Measurements from ENCODE around the gene HELZ2.

Gene HELZ2

GRCh38 chr20:63567386-63568169 lies 6.5 kb downstream of the HELZ2 start:
- peak overlapping the region; percentile 92 for H3K27ac Mint-ChIP-seq
- peaks cover 19 to 20% of the 10 kb centered on the region in 2 donors for H3K36me3 Mint-ChIP-seq
- ATAC-seq (replicated peaks), result peak; percentile 89 to 90
- no peaks in the 10 kb centered on the region for H3K27me3 Mint-ChIP-seq
- peak overlapping the region; percentile 75 to 78 for H3K4me3 Mint-ChIP-seq
- peak; percentile 66 for DNase-seq
- no peaks in the 10 kb centered on the region for H3K9me3 Mint-ChIP-seq
- peaks cover 27 to 32% of the 10 kb centered on the region in 2 donors for H3K4me1 Mint-ChIP-seq

- DNase-seq, result no peak
- peak overlapping the region; percentile 71 for H3K27ac Mint-ChIP-seq
- no peaks in the 10 kb centered on the region for H3K9me3 Mint-ChIP-seq
- no peaks in the 10 kb centered on the region for H3K27me3 Mint-ChIP-seq
- peaks cover 27 to 32% of the 10 kb centered on the region in 2 donors for H3K4me1 Mint-ChIP-seq
- H3K36me3 Mint-ChIP-seq, result peaks cover 19 to 20% of the 10 kb centered on the region in 2 donors
- peak overlapping the region; percentile 10 to 78 for H3K4me3 Mint-ChIP-seq
- ATAC-seq (replicated peaks), result peak; percentile 1 to 14
Measured at GRCh38 chr20:63567136-63567385, 7.0 kb downstream of the HELZ2 start.

GRCh38 chr20:63566395-63567135 lies 7.5 kb downstream of the HELZ2 start:
- H3K36me3 Mint-ChIP-seq, result peaks cover 22% of the 10 kb centered on the region in 2 donors
- H3K27me3 Mint-ChIP-seq, result no peaks in the 10 kb centered on the region
- no peak overlapping the region for H3K27ac Mint-ChIP-seq
- no peak overlapping the region for H3K4me3 Mint-ChIP-seq
- no peaks in the 10 kb centered on the region for H3K9me3 Mint-ChIP-seq
- DNase-seq, result no peak
- no peak for ATAC-seq (replicated peaks)
- H3K4me1 Mint-ChIP-seq, result peaks cover 27 to 32% of the 10 kb centered on the region in 2 donors

- Mint-ChIP-seq H3K27me3 (no peaks in the 10 kb centered on the region), H3K4me1 (peaks cover 27 to 32% of the 10 kb centered on the region in 2 donors)
Measured at GRCh38 chr20:63565699-63566335, 8.2 kb downstream of the HELZ2 start.

GRCh38 chr20:63565021-63565698 lies 8.9 kb downstream of the HELZ2 start:
- H3K36me3 Mint-ChIP-seq, result peaks cover 31 to 34% of the 10 kb centered on the region in 2 donors

More at GRCh38 chr20:63565699-63566335, 8.2 kb downstream of the HELZ2 start:
- H3K4me3 Mint-ChIP-seq, result no peak overlapping the region
- no peaks in the 10 kb centered on the region for H3K9me3 Mint-ChIP-seq
- peaks cover 26 to 29% of the 10 kb centered on the region in 2 donors for H3K36me3 Mint-ChIP-seq
- no peak for DNase-seq
- no peak for ATAC-seq (replicated peaks)
- no peak overlapping the region for H3K27ac Mint-ChIP-seq

GRCh38 chr20:63564036-63564810 lies 9.8 kb downstream of the HELZ2 start:
- H3K4me1 Mint-ChIP-seq, result peaks cover 25 to 29% of the 10 kb centered on the region in 2 donors
- H3K27ac Mint-ChIP-seq, result no peak overlapping the region
- H3K9me3 Mint-ChIP-seq, result no peaks in the 10 kb centered on the region
- peaks cover 34 to 37% of the 10 kb centered on the region in 2 donors for H3K36me3 Mint-ChIP-seq
- DNase-seq (no peak), ATAC-seq (replicated peaks) (no peak)
- H3K27me3 Mint-ChIP-seq, result no peaks in the 10 kb centered on the region
- no peak overlapping the region for H3K4me3 Mint-ChIP-seq

More at GRCh38 chr20:63565021-63565698, 8.9 kb downstream of the HELZ2 start:
- peaks cover 30 to 36% of the 10 kb centered on the region in 2 donors for H3K4me1 Mint-ChIP-seq
- no peaks in the 10 kb centered on the region for H3K27me3 Mint-ChIP-seq
- no peak overlapping the region for H3K4me3 Mint-ChIP-seq
- H3K9me3 Mint-ChIP-seq, result no peaks in the 10 kb centered on the region
- ATAC-seq (replicated peaks) (no peak), DNase-seq (no peak)
- H3K27ac Mint-ChIP-seq, result no peak overlapping the region

GRCh38 chr20:63563225-63563935 lies 10.7 kb downstream of the HELZ2 start:
- no peak for ATAC-seq (replicated peaks)
- Mint-ChIP-seq H3K27ac (no peak overlapping the region), H3K27me3 (no peaks in the 10 kb centered on the region), H3K4me3 (no peak overlapping the region), H3K9me3 (peaks cover 0 to 1% of the 10 kb centered on the region in 2 donors), H3K4me1 (peaks cover 21% of the 10 kb centered on the region in 2 donors), H3K36me3 (peaks cover 40 to 44% of the 10 kb centered on the region in 2 donors)
- DNase-seq, result no peak

- H3K27ac Mint-ChIP-seq, result no peak overlapping the region
- H3K27me3 Mint-ChIP-seq, result no peaks in the 10 kb centered on the region
- peaks cover 0 to 1% of the 10 kb centered on the region in 2 donors for H3K9me3 Mint-ChIP-seq
- no peak overlapping the region for H3K4me3 Mint-ChIP-seq
- DNase-seq (no peak), ATAC-seq (replicated peaks) (no peak)
- peaks cover 13% of the 10 kb centered on the region in 2 donors for H3K4me1 Mint-ChIP-seq
- peaks cover 40 to 44% of the 10 kb centered on the region in 2 donors for H3K36me3 Mint-ChIP-seq
Measured at GRCh38 chr20:63562461-63563224, 11.4 kb downstream of the HELZ2 start.

- Mint-ChIP-seq H3K27ac (no peak overlapping the region), H3K36me3 (peaks cover 36 to 43% of the 10 kb centered on the region in 2 donors), H3K4me1 (peaks cover 5 to 10% of the 10 kb centered on the region in 2 donors), H3K27me3 (no peaks in the 10 kb centered on the region), H3K9me3 (peaks cover 0 to 1% of the 10 kb centered on the region in 2 donors), H3K4me3 (no peak overlapping the region)
- ATAC-seq (replicated peaks) (no peak), DNase-seq (no peak)
Measured at GRCh38 chr20:63561624-63562396, 12.2 kb downstream of the HELZ2 start.

- Mint-ChIP-seq H3K4me1 (peaks cover 8 to 10% of the 10 kb centered on the region in 2 donors), H3K27me3 (no peaks in the 10 kb centered on the region), H3K4me3 (no peak overlapping the region), H3K36me3 (peaks cover 35 to 42% of the 10 kb centered on the region in 2 donors), H3K27ac (no peak overlapping the region), H3K9me3 (peaks cover 0 to 1% of the 10 kb centered on the region in 2 donors)
- no peak for DNase-seq
- ATAC-seq (replicated peaks), result no peak
Measured at GRCh38 chr20:63560856-63561609, 13.0 kb downstream of the HELZ2 start.

GRCh38 chr20:63560333-63560805 lies 13.7 kb downstream of the HELZ2 start:
- peaks cover 0 to 1% of the 10 kb centered on the region in 2 donors for H3K9me3 Mint-ChIP-seq
- no peak for DNase-seq
- peaks cover 29 to 36% of the 10 kb centered on the region in 2 donors for H3K36me3 Mint-ChIP-seq
- H3K4me3 Mint-ChIP-seq, result no peak overlapping the region
- no peak overlapping the region for H3K27ac Mint-ChIP-seq
- H3K4me1 Mint-ChIP-seq, result peaks cover 8 to 14% of the 10 kb centered on the region in 2 donors
- ATAC-seq (replicated peaks), result no peak
- H3K27me3 Mint-ChIP-seq, result no peaks in the 10 kb centered on the region
